GM18861 (cell line): ENCODE measurements around the gene B3GNT9.

Source experiments
- ATAC-seq: cut with Tn5 transposase; IDR thresholded peaks from one replicate; pipeline ENCODE4 v1.9.1; 2021; ENCODE audit not compliant: unreplicated experiment

The B3GNT9 gene

DNA sequence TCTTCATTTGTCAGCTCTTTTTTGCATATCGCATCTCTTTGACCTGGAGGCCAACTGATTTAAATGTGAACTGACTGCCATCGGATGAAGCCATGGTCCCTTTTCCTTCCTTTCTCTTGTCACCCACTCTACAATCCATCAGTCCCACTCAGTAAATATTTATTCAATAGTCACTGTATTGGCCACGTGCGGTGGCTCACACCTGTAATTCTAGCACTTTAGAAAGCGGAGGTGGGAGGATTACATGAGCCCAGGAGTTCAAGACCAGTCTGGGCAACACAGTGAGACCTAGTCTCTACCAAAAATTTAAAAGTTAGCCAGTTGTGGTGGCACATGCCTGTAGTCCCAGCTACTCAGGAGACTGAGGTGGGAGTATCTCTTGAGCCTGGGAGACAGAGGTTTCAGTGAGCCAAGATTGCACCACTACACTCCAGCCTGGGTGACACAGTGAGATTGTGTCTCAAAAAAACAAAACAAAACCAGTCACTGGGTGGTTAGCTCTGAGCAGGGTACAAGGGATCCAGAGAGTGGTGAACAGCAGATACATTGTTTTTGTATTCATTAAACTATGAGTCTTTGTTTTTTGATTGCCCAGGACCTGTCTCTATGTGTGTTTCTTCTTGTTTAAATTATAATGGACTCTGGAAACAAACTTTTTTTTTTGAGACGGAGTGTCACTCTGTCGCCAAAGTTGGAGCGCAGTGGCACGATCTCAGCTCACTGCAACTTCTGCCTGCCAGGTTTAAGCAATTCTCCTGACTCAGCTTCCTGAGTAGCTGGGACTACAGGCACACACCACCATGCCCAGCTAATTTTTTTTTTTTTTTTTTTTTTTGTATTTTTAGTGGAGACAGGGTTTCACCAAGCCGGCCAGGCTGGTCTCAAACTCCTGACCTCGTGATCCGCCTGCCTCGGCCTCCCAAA lies 34.1 kb downstream of the B3GNT9 start:
- no peak for ATAC-seq

DNA sequence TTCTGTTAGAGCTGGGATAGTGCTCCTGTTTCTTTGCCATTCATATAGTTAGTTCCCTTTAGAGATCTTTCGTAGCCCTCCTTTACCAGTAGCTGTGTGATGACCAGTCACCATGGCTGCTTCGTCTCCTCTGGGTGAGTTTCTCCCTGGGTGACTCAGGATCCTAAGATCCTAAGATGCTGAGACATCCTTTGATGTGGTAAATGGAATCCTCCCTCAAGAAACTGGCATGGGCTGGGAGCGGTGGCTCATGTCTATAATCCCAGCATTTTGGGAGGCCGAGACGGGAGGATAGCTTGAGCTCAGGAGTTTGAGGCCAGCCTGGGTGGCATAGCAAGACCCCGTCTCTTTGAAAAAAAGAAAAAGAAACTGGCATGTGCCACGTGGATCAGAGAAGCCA lies 35.2 kb downstream of the B3GNT9 start:
- no peak for ATAC-seq

DNA sequence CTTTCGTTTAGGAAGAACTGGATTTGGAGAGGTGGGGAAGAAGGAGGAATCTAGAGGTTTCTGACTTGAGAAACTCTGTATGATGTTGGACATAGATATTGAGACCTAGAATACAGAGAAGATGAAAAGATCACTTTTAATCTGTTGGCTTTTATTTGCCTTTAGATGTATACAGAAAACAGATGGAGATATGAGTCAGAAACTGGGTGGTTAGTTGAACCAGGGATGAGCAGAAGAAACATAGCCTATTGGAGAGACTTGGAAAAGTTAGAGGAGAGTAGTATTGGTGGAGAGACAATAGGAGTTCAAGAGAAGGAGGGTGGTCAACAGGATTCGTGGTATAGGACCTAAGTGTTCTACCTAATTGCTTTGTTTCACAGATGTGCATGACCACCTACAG lies 36.0 kb downstream of the B3GNT9 start:
- no peak for ATAC-seq

DNA sequence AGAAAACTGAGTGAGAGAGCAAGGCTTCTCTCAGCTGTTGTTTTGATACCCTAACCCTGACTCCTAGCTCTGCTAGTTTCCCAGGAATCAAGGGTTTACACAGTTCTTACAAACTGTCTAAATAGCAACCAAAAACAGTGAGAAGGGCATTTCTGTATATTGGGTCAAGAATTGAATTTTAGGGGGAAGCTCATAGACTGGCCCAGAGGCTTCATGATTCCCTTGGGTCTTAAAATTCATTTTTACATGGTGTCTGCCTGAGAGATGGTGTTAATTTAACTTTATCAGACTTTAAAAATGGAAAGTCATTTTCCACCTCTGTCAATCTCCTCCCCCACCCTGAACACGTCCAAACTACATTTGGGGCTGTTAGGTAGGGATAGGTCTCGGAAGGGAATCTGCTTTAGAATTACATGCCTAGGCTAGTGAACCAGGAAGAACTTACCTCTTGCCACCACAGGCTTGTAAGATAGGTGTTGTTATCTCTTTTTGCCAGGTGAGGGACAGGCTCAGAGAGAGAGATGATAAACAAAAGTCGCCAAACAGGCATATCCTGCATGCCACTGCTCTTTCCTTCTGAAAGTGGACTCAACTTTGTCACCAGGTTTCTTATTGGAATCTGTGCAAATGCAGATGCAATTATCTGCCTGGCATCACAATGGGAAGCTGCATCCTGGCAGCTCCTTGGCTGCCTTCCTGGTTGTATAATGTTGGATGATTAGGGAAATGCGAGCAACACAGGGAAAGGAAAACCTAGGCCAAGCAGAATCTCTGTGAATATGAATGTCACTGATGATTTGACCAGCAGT lies 38.0 kb downstream of the B3GNT9 start:
- no peak for ATAC-seq

DNA sequence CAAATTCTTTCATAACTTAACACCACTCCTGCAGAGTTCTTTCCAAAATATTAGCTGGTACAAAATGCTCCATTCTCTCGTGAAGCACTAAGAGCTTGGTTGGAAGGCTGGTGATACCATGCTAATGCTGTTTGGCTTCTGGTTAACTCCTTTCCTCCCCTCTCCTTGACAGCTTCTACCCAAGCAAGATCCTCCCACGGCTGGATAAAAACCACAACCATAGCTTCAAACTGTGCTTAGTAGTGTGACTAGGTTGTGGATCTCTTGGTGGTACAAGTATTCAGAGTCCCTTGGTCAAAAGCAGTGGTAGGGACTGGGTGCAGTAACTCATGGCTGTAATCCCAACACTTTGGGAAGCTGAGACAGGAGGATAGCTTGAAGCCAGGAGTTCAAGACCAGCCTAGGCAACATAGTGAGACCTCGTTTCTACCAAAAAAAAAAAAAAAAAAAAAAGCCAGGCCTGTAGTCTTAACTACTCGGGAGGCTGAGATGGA lies 38.8 kb downstream of the B3GNT9 start:
- ATAC-seq: no peak

DNA sequence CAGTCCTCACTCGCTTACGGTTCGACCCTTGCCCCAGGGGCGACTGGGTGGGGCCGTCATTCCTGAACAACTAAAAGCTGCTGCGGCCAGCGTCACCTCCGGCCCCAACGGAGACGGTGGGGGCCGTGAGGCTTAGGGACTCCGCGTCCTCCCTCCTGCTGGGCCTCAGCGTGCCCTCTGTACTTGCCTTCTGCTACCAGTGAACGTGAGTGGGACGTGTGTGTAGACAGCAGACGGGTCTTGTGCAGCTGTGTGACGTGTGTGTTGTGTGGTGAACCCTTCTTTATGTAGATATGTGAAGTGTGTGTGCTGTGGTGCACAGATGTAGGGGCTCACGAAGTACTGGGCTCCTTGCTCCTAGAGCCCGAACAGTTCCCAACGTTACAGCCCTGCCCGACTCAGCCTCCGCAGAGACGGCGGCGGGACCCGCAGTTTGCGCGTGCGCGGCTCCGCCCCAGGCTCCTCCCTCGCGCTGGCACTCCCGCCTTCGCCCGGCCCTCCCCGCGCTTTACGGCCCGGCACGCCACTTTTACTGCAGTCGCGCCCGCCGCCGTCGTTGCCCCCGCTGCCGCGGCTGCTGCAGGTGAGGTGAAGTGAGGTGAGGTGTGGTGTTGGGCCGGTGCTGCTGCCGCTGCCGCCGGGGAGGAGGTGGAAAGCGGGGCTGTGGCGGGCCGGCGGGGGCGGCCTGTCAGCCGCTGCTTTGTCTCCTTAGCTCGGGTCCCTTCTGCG lies 41.2 kb downstream of the B3GNT9 start, which contains the start of gene PHAF1:
Gene PHAF1, plus strand, starts transcription at position 535 of the 729 bp plus-strand sequence. CDS start 235 bp downstream, outside the sequence.
- peak; percentile 58 for ATAC-seq

DNA sequence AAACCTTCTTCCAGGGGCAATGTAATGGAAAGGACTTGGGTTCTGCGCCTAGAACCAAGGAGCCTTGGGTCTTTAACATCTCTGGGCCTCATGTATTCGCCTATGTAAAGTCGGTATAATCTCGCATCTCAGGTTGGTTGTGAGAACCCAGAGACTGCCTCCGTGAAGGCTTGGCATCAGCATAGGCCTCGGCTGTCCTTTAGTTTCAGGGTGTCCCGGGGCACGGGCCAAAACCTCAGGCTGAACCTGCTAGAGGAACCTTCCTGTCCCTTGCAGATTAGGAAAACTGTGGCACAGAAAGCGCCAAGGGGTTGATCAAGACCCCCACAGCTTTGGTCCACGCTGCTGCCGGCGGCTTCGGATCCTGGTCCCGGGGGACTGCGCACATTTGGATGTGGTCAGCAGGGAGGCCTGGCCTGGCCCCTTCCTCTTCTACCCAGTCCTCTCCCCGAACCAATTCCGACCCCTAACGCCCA lies 41.8 kb downstream of the B3GNT9 start:
- ATAC-seq: no peak

DNA sequence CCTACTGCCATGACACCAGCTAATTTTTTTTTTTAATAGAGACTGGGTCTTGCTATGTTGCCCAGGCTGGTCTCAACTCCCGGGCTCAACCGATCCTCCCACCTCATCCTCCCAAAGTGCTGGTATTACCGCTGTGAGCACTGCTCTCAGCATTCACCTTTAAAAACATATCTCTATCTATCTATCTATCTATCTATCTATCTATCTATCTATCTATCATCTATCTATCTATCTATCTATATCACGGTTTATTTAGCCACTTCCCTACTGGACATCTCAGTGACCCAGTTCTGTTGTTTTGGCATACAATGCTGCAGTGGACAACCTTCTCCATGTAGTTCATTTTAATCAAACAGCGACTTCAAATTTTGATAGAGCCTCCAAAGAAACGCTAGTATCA lies 42.3 kb downstream of the B3GNT9 start:
- ATAC-seq: no peak

DNA sequence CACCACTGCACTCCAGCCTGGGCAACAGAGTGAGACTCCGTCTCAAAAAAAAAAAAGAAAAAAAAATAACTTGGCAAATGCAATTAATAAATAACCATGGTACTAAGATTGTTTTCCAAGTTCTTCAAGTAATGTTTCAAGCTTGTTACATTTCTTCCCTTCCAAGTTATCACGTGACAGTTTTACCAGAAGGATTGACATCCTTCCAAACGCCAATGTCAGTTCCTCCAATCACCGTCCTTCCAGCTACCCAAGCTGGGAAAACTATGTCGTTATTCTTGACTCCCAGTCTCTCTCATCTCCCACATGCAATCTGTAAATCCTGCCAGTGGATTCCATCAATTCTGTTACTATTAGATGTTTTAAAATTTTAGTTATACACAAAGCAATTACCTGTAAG lies 44.9 kb downstream of the B3GNT9 start:
- no peak for ATAC-seq

DNA sequence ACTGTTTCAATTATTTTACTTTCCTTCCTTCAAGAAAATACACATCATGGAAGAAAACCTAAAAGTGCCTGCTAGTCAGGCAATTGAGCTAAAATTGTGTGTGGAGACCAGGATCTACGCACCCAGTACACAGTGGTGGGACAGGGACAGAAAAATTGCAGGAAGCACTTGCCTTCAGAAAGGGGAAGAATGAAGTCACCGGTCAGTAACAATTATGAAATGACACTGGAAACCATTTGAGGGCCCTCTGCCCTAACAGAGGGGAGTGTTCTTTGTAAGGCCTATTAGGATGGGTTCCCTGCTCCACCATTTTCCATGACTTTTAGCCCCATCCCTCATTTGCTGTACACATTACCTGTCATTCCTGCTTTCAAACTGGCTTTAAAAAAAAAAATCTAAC lies 45.6 kb downstream of the B3GNT9 start:
- ATAC-seq: no peak

DNA sequence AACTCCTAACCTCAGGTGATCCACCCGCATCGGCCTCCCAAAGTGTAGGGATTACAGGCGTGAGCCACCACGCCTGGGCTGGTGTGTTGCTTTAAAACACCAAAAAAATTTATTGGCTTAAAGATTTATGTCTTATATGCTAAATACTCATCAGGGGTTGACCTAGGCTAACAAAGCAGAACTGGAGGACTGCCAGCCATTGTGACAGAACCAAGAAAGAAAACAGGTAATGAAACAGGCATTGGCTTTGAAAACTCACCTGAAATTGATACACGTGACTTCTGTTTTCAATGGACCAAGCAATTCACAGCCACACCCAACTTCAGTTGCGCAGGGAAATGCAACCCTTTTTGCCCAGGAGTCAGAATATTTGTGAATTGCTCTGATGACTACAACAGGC lies 46.0 kb downstream of the B3GNT9 start:
- ATAC-seq: no peak

DNA sequence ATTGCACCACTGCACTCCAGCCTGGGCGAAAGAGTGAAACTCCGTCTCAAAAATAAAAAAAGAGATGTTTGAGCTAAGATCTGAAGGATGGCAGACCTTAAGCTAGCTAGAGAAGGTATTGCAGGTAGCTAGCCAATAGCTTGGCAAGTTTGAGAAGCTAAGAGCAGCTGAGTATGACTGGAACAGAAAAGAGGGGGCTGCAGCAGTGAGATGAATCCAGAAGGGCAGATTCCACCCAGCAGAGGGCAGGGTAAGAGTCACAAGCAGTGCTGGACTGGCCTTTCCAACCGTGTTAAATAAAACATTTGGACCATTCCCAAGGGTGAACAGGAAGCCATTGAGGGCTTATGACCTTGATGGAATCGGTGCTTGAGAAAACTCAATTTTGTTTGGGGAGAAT lies 46.7 kb downstream of the B3GNT9 start:
- ATAC-seq: no peak

DNA sequence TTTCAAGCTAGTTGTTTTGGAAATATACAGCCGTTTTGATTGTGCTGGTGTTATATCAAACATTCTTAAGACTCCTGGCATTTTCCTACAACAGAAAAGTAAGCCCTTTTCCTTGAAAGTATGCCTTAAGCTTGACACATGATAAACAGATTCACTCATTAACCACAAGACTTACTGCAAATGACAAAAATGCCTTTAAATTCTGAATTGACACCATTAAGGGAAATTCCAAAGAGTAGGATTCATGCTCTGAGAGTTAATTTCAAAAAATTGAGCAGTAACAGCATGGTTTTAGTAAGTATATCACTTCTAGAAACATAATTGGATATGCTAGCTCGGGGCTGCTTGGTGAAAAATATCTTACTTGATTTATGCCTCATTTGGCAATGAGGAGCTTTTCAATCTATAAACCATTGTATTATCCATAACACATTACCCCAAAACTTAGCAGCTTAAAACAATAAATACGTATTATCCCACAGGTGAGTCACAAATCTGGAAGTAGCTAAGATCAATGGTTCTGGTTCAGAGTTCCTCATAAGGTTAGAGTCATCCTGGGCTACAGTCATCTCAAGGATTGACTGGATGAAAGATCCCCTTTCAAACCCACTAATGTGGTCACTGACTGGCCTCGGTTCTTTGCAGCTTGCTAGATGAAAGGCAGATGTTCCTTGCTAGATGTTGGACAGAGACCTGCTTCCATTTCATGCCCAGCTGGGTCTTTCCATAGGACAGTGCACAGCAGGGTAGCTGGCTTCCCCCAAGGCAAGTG lies 49.3 kb downstream of the B3GNT9 start:
- no peak for ATAC-seq

DNA sequence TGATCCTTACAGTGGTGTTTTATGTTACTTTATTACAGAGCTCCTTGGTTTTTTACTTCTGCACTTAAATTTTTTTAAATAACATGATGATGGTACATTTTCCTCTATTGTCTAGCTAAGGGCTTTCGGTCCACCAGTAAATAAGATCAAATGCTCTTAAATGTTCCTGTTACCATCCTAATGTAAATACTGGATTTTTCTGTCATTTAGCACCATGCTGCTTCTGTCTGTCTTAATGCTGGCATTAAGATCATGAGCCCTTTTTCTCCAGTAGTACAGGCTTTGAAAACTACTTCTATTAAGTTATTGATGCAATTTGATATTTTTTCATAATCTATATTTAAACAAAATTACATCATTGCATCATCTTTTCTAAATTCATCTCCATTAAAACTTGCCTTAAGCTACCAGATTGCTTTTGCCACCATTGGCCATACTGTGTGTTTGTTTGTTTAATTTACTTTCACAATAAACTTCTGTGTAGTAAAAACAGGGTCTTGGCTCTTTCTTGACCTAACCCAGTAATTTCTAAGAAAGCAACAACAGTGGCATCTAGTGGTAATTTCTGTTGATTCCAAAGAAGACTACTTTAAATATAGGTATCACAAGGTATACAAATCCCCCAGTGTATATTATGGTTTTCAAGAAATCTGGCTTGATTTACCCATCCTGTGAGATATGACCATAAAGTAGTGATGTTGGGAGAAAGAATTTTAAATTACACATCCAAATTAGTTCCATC lies 50.1 kb downstream of the B3GNT9 start:
- ATAC-seq: no peak

DNA sequence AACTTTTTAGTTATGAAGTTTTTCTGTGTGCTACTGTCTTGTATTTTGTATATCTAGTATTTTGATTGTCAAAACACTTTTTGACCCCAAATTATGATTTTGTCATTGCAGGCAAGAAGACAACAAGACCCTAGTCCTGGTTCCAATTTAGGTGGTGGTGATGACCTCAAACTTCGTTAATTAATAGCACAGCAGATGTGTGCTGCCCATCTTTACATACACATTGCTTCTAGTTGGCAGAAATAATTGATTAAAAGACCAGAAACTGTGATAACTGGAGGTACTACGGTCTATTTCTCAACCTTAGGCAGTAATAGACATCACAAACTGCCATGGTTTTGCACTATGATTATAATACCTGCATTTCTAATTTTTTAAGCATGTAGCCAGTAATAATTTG lies 52.2 kb downstream of the B3GNT9 start:
- ATAC-seq: no peak
